ENCODE measurements around the gene SPNS3. TPM values are rescaled to one million over a fixed set of nuclear protein-coding genes. Genes with fewer than 3 reads are reported as not detected.

The SPNS3 gene
- total RNA-seq, 1 experiment from 2014 or later: not detected

DNA sequence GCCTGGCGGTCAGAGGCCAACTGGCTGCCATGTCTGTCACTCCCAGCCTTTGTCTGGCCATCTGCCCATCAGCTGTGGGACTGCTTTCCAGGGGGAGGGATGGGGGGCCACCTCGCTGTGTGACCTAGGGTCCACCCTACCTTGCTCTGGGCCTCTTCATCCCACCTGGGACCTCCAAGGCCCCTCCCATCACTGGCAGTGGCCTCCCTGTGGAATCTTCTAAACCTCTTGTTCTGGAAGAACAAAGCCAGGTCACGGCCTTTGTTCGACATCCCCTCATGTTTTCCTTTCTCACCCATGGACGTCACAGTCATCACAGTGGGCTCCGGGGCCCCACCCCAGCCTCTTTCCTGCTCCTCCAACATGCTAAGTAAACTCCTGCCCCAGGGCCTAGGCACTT, 88.9 kb downstream of the SPNS3 start:
- Mint-ChIP-seq H3K36me3 (ENCODE audit: insufficient read depth, unreplicated experiment) (peaks cover 9% of the 10 kb centered on the region), H3K4me3 (ENCODE audit: unreplicated experiment) (no peak overlapping the region), H3K27me3 (ENCODE audit: insufficient read depth, unreplicated experiment) (no peaks in the 10 kb centered on the region), H3K4me1 (ENCODE audit: low read depth, unreplicated experiment) (peaks cover 5% of the 10 kb centered on the region), H3K27ac (ENCODE audit: unreplicated experiment) (no peak overlapping the region), H3K9me3 (ENCODE audit: unreplicated experiment) (no peaks in the 10 kb centered on the region)
- H3K4me1 ChIP-seq: no peaks in the 10 kb centered on the region
- no peaks in the 10 kb centered on the region for H3K36me3 ChIP-seq (ENCODE audit: control insufficient read depth, insufficient read depth, low read length)
- POLR2A ChIA-PET: no interaction called here
- CTCF ChIA-PET: no interaction called here
- no peak for DNase-seq
- no peak overlapping the region for H3K4me3 ChIP-seq (ENCODE audit: low read depth, low read length)
- H3K27me3 ChIP-seq (replicated peaks; ENCODE audit: control insufficient read depth, insufficient read depth, low read length): no peaks in the 10 kb centered on the region
- intact Hi-C loops (cut with micrococcal nuclease; ENCODE audit: unreplicated experiment): no loop called here
- no peaks in the 10 kb centered on the region for H3K9me3 ChIP-seq
- TF ChIP-seq, protein P1, sequence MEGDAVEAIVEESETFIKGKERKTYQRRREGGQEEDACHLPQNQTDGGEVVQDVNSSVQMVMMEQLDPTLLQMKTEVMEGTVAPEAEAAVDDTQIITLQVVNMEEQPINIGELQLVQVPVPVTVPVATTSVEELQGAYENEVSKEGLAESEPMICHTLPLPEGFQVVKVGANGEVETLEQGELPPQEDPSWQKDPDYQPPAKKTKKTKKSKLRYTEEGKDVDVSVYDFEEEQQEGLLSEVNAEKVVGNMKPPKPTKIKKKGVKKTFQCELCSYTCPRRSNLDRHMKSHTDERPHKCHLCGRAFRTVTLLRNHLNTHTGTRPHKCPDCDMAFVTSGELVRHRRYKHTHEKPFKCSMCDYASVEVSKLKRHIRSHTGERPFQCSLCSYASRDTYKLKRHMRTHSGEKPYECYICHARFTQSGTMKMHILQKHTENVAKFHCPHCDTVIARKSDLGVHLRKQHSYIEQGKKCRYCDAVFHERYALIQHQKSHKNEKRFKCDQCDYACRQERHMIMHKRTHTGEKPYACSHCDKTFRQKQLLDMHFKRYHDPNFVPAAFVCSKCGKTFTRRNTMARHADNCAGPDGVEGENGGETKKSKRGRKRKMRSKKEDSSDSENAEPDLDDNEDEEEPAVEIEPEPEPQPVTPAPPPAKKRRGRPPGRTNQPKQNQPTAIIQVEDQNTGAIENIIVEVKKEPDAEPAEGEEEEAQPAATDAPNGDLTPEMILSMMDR (IDR thresholded peaks at IDR 0.05; ENCODE audit: insufficient read depth in 1 of 2, low read depth in 1 of 2, low read length in 1 of 2, severe bottlenecking in 1 of 2, unreplicated experiment in 1 of 2): no peak
- no TSS peak for BruUV-seq (replicated peaks)

DNA sequence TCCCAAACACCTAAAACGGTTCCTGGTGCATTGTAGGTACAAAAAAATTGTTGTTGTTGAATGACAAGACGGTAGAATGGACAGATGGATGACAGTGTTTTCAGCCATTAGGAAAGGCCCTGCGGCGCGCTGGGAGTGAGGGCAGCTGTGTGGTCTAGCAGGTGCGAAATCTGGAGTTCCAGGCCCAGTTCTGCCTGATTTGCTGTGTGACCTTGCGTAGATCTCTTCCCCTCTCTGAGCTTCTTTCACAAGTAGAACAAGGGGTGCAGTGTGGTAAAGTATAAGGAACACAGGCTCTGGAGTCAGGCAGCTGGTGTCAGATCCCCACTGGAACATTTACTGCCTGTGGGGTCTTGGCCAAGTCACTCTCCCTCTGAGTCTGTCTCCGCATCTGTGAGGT, 90.2 kb downstream of the SPNS3 start:
- CTCF ChIA-PET: no interaction called here
- no peak overlapping the region for H3K27ac Mint-ChIP-seq (ENCODE audit: unreplicated experiment)
- no TSS peak for BruUV-seq (replicated peaks)

DNA sequence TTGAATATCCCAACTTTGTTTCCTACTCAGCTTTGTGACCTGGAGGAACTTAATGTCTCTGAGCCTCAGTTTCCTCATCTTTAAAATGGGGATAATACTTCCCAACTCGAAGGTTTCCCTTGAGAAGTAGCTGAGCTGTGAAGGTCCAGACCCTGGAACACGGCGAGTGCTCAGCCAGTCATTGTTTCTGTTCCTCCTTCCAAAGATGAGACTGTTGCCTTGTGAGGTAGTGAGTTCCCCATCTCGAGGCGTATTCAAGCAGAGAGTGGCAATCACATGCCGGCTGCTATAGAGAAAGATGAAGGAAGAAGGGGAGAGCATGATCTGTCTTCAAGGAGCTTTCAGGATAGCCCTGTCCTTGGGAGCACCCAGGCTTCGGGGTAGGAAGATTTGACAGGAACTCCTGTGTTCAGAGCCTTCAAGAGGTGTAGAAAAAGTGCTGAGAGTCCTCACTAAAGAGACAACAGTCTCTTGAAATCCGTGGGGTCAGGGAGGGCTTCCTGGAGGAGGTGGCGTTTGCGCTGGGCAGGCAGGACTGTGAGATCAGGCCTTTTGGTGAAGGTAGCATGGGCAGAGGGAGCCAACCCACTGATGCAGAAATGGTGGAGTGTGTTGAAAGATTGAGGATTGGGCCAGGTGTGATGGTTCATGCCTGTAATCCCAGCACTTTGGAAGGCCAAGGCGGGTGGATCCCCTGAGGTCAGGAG, 92.1 kb downstream of the SPNS3 start:
- no peaks in the 10 kb centered on the region for H3K27me3 Mint-ChIP-seq (ENCODE audit: insufficient read depth, unreplicated experiment)
- POLR2A ChIA-PET: no interaction called here

More for the DNA sequence above, 90.2 kb downstream of the SPNS3 start:
- Mint-ChIP-seq H3K4me3 (ENCODE audit: unreplicated experiment) (no peak overlapping the region), H3K9me3 (ENCODE audit: unreplicated experiment) (no peaks in the 10 kb centered on the region), H3K27me3 (ENCODE audit: insufficient read depth, unreplicated experiment) (no peaks in the 10 kb centered on the region), H3K4me1 (ENCODE audit: low read depth, unreplicated experiment) (no peaks in the 10 kb centered on the region), H3K36me3 (ENCODE audit: insufficient read depth, unreplicated experiment) (no peaks in the 10 kb centered on the region)
- Histone ChIP-seq H3K9me3 (no peaks in the 10 kb centered on the region), H3K4me3 (ENCODE audit: low read depth, low read length) (no peak overlapping the region), H3K27me3 (replicated peaks; ENCODE audit: control insufficient read depth, insufficient read depth, low read length) (no peaks in the 10 kb centered on the region), H3K4me1 (no peaks in the 10 kb centered on the region), H3K36me3 (ENCODE audit: control insufficient read depth, insufficient read depth, low read length) (no peaks in the 10 kb centered on the region)
- intact Hi-C loops (cut with micrococcal nuclease; ENCODE audit: unreplicated experiment): no loop called here
- no peak for DNase-seq
- POLR2A ChIA-PET: no interaction called here
- TF ChIP-seq, protein P1 (IDR thresholded peaks at IDR 0.05; ENCODE audit: insufficient read depth in 1 of 2, low read depth in 1 of 2, low read length in 1 of 2, severe bottlenecking in 1 of 2, unreplicated experiment in 1 of 2): no peak

More for the DNA sequence above, 92.1 kb downstream of the SPNS3 start:
- Histone ChIP-seq H3K4me1 (no peaks in the 10 kb centered on the region), H3K9me3 (no peaks in the 10 kb centered on the region), H3K27me3 (replicated peaks; ENCODE audit: control insufficient read depth, insufficient read depth, low read length) (no peaks in the 10 kb centered on the region), H3K4me3 (ENCODE audit: low read depth, low read length) (no peak overlapping the region), H3K36me3 (ENCODE audit: control insufficient read depth, insufficient read depth, low read length) (no peaks in the 10 kb centered on the region)
- TF ChIP-seq, protein P1 (IDR thresholded peaks at IDR 0.05; ENCODE audit: insufficient read depth in 1 of 2, low read depth in 1 of 2, low read length in 1 of 2, severe bottlenecking in 1 of 2, unreplicated experiment in 1 of 2): no peak
- CTCF ChIA-PET: no interaction called here
- DNase-seq: no peak
- Mint-ChIP-seq H3K4me3 (ENCODE audit: unreplicated experiment) (no peak overlapping the region), H3K27ac (ENCODE audit: unreplicated experiment) (no peak overlapping the region), H3K36me3 (ENCODE audit: insufficient read depth, unreplicated experiment) (no peaks in the 10 kb centered on the region), H3K9me3 (ENCODE audit: unreplicated experiment) (no peaks in the 10 kb centered on the region), H3K4me1 (ENCODE audit: low read depth, unreplicated experiment) (no peaks in the 10 kb centered on the region)
- intact Hi-C loops (cut with micrococcal nuclease; ENCODE audit: unreplicated experiment): no loop called here
- no TSS peak for BruUV-seq (replicated peaks)

Data from Caco-2 (cell line).